Omental fat pad (tissue), 4 donors: Measurements from ENCODE around the gene PRKCE. TPM values are rescaled to one million over a fixed set of nuclear protein-coding genes. Genes with fewer than 3 reads are reported as not detected.

Source experiments
- ATAC-seq: fragments of 150-250 bp; one replicate; pipeline ENCODE4 v1.9.1; 2016; ENCODE audit warnings: mild to moderate bottlenecking, moderate library complexity; ENCODE audit not compliant: low FRiP score
- DNase-seq: peaks from one replicate; pipeline ENCODE4 v3.0.0-alpha.2; 2019; ENCODE audit warnings: low spot score
- CTCF ChIP-seq, 3 donors: fragments of 450-650 bp; IDR thresholded peaks; one replicate each; pipeline ENCODE4 v1.5.1; 2016 to 2017; ENCODE audit warnings: antibody characterized with exemption in 3 of 3, mild to moderate bottlenecking in 3 of 3, moderate library complexity in 2 of 3
- total RNA-seq, 4 donors: library from RNA; depleted of rRNA; stranded (reverse); fragments of >200 nt; gene quantifications; one replicate each; pipeline ENCODE4 v1.1.0, GENCODE V29; 2016

The PRKCE gene
- total RNA-seq, 4 donors from 2014 or later: 8.8 to 24.3 (median 14.0) TPM

DNA sequence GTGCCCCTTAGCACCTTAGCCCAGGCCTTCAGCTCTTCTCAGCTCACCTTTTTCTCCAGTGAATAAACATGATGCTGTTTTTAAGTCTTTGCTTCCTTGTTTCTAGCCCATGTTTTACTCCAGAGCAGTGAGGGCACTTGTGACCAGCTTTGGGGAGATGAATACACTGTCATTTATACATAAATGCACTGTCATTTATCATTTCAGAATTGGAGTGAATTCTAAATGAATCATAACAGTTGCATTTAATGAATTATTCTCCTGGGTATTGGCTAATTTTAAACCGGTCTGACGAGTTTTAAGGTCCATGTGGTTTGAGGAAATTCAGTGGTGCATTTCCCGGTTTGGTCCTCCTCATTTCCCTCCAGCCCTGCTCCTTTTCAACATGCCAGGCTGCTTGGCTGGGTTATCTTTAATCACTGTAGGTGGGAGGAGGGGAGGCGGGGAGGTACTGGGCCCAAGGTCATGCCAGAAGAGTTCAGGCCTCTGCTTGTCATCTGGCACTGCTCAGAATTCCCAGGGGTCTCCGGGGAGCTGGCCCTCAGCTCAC, 23.9 kb downstream of the PRKCE start:
- DNase-seq (no peak), ATAC-seq (peak; percentile 86)
- no peak for TF ChIP-seq CTCF (IDR thresholded peaks at IDR 0.05)

DNA sequence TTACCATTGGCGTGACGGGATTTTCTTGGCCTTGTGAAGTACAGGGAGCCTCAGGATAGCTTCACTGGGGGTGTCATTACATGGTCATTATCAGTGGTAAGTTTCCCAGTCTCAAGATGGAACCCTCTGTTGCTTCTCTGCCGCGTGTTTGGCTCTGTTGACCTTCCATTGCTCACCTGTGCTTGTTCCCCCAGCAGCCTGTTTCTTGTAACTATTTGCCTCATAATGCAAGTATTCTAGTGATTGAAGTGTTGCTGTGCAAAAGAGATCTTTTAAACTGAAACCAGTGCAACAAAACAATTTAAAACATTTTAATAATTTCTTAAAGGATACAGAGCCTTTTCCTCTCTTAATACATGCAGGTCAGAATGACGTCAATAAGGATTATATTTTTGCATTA, 24.6 kb downstream of the PRKCE start:
- no peak for TF ChIP-seq CTCF (IDR thresholded peaks at IDR 0.05)
- no peak for ATAC-seq
- no peak for DNase-seq

GRCh38 chr2:45678791-45679348, 27.4 kb downstream of the PRKCE start:
- no peak for TF ChIP-seq CTCF (IDR thresholded peaks at IDR 0.05)
- ATAC-seq (no peak), DNase-seq (no peak)

- ATAC-seq: no peak
- no peak for TF ChIP-seq CTCF (IDR thresholded peaks at IDR 0.05)
- DNase-seq: no peak
Observed at GRCh38 chr2:45680351-45680967, 29.0 kb downstream of the PRKCE start.

DNA sequence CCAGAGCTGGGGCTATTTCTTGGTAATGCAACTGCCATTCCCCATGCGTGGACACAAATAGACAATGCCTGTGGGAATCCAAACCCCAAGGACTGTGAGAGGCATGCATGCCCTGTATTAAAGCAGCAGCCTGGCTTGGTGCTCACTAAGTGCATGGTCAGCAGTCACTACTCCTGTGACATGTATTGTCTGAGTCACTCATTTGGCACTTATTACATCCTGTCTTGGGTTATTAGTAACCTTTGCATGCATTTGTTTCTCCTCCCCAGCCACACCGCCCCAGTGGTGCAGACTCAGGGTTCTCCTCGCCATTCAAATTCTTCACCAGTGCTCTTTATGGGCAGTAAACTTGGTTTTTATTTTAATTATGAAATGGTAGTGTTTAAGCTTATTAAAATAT, 30.2 kb downstream of the PRKCE start:
- ATAC-seq (peak; percentile 34), DNase-seq (no peak)
- TF ChIP-seq CTCF (IDR thresholded peaks at IDR 0.05): no peak

DNA sequence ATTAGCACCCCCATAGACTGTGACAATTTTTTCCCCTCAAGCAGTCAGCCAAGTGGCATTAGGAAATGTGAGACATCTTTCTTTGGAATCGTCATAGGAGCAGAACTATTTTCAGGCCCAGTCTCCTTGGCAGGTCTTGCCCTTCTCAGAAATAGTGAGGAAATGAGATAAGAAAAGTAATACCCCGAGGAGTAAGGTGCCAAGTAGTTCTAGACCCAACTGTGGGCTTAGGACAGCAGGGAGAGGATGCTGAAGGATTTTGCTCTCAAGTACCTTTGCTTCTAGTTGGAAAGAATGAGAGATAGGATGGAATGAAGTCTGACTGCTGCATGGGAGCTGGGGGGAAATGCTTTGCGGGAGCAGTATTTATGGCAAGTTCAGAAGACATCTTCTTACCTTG, 31.8 kb downstream of the PRKCE start:
- ATAC-seq (no peak), DNase-seq (no peak)
- TF ChIP-seq CTCF (IDR thresholded peaks at IDR 0.05): no peak

DNA sequence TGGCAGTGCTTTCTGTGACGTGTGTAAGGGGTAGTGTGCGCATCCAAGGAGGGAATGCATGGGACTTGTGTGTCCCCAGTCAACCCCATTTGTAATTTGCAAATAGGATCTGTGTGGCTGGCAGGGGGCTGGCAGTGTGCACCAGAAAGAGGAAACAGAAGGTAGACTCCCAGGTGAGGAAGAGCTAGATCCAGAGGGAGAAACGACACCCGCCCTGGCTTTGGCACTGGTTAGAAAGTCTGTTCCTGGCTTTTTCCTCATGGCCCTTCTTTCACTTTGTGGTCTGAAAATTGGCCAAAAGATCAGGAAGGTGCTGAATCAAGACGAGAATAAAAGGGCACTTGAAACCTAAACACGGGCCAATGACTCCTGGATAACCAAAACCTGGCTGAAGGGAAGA, 33.3 kb downstream of the PRKCE start:
- no peak for ATAC-seq

More for the DNA sequence above, 33.3 kb downstream of the PRKCE start:
- no peak for DNase-seq
- TF ChIP-seq CTCF (IDR thresholded peaks at IDR 0.05): no peak
